ENCODE measurements around the gene RHOH.

Gene RHOH

GRCh38 chr4:40209401-40209800 is 12.6 kb downstream of the RHOH start:
- DNase-seq = no peak

- DNase-seq = no peak
These were observed 13.9 kb downstream of the RHOH start for GRCh38 chr4:40210776-40211175.

- no peak for DNase-seq
These were observed 14.7 kb downstream of the RHOH start for GRCh38 chr4:40211224-40212185.

- DNase-seq = no peak
These were observed 16.1 kb downstream of the RHOH start for GRCh38 chr4:40212674-40213527.

- no peak for DNase-seq
These were observed 17.2 kb downstream of the RHOH start for GRCh38 chr4:40214038-40214437.

GRCh38 chr4:40214661-40215418 is 18.0 kb downstream of the RHOH start:
- DNase-seq = no peak

GRCh38 chr4:40216622-40217366 is 20.0 kb downstream of the RHOH start:
- DNase-seq = no peak

- no peak for DNase-seq
These were observed 24.9 kb downstream of the RHOH start for GRCh38 chr4:40221744-40222143.

GRCh38 chr4:40223343-40223742 is 26.5 kb downstream of the RHOH start:
- no peak for DNase-seq

GRCh38 chr4:40224432-40224831 is 27.6 kb downstream of the RHOH start:
- no peak for DNase-seq

- DNase-seq = no peak
These were observed 28.7 kb downstream of the RHOH start for GRCh38 chr4:40225497-40225896.

GRCh38 chr4:40227284-40227683 is 30.5 kb downstream of the RHOH start:
- DNase-seq = no peak

GRCh38 chr4:40228497-40229365 is 31.9 kb downstream of the RHOH start:
- DNase-seq = no peak

- no peak for DNase-seq
These were observed 34.6 kb downstream of the RHOH start for GRCh38 chr4:40231316-40231863.

- no peak for DNase-seq
These were observed 35.8 kb downstream of the RHOH start for GRCh38 chr4:40232610-40233009.

GRCh38 chr4:40233227-40233626 is 36.4 kb downstream of the RHOH start:
- DNase-seq = no peak

GRCh38 chr4:40234519-40235039 is 37.7 kb downstream of the RHOH start:
- no peak for DNase-seq

GRCh38 chr4:40238008-40238699 is 41.3 kb downstream of the RHOH start:
- DNase-seq = no peak

- no peak for DNase-seq
These were observed 42.1 kb downstream of the RHOH start for GRCh38 chr4:40238700-40239548.
